GM10847 (cell line): ENCODE results near the gene FGR.

ENCODE experiments used
- POLR2A ChIP-seq: IDR thresholded peaks from 2 replicates; pipeline ENCODE4 v1.6.1; 2011; ENCODE audit not compliant: insufficient read length; ENCODE audit errors: extremely low read depth

FGR gene

DNA sequence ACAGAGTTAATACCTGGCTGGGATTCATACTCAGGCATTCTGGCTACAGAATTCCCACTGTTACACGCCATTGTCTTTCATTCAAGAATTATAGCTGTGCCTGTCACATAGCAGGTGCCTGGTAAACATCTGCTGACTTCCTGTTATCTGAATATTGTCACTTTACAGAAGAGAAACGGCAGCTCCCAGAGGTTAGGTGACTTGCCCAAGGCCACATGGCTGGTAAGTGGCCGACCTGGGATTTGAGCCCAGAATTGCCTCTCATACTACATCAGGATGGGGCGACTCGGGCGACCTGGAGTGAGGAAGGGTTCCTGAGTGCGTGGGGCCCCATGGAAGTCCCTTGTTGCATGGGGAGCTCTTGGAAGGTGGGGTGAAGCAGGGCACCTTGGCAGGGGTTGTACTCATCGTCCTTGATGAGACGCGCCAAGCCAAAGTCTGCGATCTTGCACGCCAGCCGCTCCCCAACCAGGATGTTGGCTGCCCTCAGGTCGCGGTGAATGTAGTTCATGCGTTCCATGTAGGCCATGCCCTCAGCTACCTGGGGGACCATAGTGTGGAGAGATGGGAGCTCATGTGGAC, 20.9 kb downstream of the FGR start:
- TF ChIP-seq POLR2A = no peak

DNA sequence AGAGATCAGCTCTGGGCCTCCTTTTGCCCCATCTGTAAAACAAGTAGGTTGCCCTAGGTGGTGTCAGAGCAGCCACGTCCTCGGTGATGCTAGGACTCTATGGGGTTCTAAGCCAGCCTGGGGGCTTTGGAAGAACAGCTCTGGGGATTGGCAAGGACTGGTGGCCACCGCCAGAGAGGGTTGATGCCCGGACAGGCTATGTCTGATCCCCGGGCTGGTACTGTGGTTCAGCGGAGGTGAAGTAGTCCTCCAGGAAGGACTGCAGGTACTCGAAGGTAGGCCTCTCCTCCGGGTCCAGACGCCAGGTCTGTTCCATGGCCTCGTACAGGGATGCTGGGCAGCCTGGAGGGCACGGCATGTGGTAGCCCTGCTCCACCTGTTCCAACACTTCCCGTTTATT, 22.3 kb downstream of the FGR start:
- no peak for TF ChIP-seq POLR2A

DNA sequence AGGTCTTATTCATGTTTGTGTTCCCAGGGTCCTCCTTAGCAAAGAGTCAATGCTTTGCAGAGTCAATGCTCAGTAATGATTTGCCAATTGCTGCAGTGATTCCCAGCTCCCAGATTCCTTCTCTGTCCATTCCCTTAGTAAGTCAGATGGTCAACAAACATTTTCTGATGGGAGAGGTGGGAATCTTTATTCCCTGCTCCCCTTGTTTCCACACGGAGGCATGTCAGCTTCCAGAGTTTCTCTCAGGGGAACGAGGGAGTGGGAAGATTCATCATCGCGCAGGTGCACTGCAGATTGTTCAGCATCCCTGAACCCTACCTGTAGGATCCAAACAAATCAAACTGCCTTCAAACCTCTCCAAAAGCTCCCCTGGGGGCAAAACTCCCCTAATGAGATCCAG, 23.5 kb downstream of the FGR start:
- TF ChIP-seq POLR2A = no peak

DNA sequence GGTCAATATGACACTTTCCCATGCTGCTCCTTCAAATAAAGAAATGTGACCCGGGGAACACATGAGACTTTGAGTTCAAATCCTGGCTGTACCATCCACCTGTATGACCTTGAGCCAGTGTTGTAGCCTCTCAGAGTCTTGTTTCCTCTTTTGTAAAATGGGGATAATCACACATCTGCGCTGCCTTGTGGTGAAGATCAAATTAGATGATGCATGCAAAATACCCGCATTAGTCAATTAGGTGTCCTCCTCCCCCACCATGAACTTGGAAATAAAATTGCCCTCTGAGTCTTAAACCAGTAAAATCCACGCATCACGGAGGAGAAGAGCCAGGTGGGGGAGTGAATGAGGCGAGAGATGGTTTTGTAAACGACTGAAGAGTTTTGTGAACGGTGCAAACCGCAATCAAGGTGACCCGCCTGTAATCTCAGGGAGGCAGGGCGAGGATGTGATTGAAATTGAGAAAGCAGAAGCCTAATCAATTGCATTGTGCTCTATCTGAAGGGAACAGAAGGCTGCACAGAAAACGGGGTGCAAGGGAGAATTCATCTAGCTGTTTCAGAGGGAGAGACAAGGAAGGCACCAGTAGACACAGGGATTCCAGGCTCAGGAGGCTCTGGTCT, 25.3 kb downstream of the FGR start:
- no peak for TF ChIP-seq POLR2A

DNA sequence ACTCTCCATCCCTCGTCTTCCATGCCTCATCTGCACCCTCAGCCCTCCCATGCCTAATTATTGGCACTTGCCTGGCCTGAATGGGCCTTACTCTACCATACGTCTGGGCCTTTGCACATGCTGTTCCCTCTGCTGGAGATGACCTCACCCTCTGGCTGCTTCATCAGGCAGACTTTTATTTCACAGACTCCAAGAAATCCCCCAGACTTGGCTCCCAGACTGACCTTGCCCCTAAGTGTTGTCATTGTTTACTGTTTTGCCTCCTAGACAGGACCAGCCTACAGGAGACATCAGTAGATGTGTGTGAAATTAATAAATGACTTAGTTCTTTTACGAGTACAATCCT, 25.8 kb downstream of the FGR start:
- TF ChIP-seq POLR2A = no peak

DNA sequence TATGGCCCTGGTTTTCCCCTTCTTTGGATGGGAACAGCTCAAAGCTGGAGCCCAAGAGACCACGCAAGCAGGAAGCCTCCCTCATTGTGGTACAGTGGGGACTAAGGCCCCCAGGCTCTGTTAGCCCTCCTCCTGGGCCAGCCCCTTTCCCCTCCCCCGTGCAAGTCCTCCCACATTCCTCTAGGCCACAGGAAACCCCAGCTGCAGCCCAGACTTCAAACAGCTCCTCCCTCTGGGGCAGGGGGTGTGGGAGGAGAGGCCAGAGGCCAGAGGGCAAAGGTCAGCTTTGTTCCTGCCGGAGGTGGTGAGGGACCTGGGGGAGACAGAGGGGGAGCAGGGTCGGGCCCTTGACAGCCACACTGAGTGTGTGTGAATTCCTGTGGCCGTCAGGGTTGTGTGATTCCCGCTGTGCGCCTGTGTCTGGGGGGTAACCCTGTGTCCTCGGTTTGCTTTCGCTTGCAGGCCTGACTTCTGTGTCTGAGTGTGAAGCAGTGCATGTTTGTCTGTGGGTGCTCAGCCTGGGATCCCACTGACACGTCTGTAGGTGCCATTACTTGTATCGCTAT, 27.7 kb downstream of the FGR start:
- TF ChIP-seq POLR2A = no peak

DNA sequence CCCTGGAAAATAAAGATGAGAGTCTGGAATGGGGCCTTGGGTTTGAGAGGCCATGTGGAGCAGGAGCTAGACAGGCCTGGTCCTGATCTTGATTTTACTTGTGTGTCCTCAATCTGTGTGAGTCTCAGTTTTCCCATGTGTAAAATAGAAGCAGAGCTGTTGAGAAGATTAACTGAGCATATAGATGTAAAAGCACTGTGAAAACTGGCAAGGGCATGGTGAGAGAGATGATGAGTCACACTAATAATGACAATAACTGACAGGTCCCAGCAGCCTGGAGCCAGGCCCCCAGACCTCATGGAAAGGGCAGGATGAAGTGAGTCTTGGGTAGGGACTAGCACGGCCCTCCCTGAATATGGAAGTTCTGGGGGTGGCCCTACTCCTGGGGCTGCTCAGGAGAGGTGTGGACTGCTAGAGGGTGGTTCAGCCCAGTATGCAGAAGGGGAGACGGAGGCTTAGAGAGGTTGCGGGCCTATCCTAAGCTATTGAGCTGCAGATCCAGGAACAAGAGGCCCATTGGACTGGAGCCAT, 28.2 kb downstream of the FGR start:
- TF ChIP-seq POLR2A = no peak

DNA sequence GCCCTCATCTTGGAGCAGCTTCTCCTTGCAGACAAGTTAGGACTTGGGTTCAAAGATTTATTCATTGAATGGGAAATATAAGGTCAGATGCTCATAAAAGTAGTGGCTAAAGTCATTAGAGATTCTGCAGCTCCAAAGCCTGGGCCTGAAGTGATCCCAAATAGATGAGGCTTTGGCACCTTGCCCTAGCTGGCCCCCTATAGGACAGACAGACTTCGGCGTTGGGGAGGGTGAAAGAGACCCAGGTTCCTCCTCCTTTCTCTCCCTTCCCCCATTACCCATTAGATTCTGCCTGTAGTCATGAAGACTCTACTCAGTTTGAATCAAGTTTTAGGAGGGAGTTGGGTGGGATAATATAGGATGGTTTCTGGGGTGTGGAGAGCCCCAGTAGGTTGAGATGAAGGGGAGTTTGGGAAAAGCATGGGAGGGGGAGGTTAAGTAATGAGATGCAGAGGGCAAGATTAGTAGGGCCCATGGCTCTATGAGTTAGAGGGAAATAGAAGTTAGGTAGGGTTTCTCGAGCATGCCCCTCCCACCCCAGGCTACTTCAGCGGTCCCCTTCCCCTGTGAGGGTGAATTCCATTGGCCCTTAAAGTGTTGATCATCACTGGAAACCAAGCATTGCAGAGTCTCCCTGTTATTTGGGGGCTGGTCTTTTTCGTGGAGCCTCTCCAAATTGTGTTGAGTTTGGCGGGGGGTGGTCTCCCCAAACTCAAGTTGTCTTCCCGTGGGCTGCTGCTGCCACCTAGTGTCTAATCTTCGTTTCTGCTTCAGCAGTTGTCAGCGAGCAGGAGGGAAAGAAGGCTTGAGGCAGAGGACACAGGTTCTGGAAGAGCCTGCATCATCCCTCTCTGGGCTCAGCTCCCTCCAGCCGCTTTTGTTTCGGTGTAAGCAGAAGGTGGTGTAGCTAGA, 28.9 kb downstream of the FGR start:
- no peak for TF ChIP-seq POLR2A

DNA sequence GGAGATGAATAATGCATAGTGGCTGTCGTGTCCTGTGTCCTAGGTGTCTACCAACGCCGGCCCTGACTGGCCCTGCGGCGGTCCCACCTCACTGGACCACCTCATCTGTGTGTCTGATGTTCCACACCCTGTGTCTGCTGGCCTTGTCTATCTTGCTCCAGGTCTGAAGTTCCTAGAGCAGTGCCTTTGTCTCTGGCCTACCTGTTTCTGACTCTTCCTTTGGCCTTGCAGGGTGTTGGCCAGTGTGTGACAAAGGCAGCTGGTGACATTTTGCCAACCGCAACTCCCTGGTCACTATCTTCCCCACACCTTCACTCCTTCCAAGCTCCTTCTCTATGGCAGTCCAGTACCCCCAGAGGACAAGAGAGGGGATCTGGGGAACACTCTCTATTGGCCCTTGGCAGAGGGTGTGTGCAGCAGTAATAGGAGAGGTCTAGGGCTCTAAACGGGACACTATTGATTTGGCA, 29.7 kb downstream of the FGR start:
- TF ChIP-seq POLR2A = no peak

DNA sequence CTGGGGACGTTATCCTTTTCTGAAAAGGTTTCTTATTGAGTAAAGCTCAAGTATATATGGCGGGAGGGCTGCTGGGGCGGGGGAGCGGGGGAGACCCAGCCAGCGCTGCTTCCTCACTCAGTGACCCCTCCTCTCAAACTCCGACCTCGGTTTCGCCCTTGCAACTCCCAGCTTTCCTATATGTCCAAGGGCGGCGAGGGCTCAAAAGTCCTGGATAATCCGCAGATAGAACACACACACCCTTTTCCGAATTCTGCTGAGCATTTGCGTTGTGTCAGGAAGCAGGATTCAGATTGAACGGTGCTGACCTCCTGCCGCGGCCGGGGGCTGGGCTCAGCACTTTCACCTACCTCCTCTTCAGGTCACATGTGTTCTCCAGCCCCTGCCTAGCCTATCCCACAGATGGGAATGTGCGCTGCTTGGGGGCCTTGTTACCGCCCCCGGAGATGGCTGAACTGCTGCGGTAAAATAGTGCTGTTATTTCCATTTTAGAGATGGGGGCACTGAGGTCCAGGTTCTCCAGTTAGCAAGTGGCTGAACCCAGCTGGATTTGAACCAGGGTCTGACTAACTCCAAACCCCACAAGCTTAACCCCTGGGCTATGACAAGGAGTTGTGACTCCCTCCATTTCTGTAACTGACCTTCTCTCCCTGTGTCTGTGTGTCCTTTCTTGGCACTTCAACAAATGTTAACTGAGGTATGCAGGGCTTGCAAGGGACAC, 30.2 kb downstream of the FGR start:
- TF ChIP-seq POLR2A = no peak

DNA sequence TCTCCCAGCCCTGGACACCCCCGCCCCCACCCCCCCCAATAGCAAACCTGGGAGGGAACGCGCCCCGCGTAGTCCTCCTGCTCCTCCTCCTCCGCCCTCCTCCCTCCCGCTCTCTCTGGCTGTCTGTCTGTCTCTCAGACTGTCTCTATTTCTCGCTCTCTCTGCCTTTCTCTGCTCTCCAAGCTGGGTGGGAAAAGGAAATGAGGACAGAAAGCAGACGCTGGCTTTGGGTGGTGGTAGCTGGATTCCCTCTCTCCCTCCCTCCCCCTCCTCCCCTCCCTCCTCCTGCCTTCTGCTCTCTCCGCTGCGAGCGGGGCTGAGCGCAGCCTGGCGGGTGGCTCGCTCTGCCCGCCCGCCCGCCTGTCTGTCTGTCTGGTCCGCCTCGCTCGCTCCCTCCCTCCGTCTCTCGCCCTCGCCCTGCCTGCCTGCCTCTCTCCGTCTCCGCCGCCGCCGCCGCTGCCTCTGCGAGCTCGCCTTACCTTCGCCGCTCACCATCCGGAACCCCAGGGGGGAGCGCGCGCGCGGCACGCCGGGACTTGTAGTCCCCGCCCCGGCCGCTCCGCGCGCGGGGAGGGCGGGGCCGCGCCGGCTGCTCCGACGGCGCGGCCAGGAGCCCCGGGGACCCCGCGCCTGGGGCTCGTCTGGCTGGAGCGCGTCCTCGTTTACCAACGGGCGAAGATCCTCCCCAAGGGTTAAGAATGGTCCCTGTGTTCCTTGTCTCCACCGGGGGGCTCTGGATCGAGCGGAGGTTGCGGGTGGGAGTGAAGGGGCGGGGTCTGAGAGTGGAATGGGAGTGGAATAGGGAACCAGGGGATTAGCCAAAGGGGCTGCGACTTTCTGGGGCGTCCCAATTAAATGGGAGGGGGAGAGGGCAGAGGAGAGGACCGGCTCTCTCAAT, 31.1 kb downstream of the FGR start, which contains the start of gene AHDC1:
TSS of gene AHDC1 (minus strand) at position 464 of the 898 bp plus-strand sequence. CDS start 52,029 bp downstream, outside the sequence.
- TF ChIP-seq POLR2A = peak; percentile 81

DNA sequence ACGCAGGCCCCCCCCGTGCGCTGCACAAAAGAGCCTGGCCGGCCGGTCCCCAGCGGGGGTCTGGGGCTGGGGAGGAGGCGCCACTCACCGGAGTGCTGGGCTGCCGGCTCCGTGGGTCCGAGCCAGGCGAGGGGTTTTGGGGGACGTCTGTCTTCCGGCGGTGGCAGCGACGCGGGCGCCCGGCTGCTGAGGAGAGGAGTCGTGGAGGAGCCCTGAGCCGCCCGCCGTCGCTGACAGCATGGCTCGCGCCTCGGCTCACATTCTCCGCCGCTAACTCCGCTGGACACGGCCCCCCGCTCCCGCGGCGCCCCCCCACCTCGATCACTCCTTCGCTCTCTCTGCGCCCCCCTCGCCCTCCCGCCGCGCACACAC, 31.7 kb downstream of the FGR start:
- no peak for TF ChIP-seq POLR2A

DNA sequence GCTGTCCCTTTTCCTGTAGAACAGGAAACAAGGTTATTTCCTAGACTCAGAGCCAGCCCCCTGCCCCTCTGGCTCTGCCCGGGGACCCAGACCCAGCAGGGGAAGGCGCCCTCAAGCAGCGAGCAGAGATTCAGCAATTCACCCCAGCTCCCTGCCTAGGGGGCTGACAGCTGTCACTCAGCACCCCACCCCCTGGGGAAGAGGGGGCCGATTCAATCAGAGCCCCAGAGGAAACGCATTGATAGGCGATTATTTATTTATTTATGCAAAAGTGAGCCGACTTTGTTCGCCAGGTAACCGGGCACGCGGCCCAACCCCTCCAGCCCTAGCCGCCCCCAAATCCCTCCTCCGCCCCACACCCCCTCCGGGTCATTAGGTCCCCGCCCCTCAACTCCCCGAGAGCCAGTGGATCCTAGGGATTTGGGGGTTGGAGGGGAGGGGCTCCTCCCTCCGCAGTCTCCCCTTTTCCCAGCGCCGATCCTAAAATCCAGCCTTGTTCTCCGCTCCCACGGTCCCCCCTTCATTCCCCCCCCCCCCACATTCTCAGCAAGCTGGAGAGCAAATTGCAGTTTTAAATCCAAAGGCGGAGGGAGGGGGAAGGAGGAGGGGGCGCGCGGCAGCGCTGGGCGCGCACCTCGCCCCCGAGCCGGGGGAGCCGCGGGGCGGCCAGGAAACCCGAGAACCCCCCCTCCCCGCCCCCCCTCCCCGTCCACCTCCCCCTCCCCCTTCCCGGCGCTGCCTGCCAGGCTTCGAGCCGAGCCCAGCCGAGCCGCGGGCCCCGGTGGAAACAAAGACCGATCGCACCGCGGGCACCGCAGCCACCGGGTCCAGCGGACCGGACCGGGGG, 32.3 kb downstream of the FGR start:
- TF ChIP-seq POLR2A = no peak

DNA sequence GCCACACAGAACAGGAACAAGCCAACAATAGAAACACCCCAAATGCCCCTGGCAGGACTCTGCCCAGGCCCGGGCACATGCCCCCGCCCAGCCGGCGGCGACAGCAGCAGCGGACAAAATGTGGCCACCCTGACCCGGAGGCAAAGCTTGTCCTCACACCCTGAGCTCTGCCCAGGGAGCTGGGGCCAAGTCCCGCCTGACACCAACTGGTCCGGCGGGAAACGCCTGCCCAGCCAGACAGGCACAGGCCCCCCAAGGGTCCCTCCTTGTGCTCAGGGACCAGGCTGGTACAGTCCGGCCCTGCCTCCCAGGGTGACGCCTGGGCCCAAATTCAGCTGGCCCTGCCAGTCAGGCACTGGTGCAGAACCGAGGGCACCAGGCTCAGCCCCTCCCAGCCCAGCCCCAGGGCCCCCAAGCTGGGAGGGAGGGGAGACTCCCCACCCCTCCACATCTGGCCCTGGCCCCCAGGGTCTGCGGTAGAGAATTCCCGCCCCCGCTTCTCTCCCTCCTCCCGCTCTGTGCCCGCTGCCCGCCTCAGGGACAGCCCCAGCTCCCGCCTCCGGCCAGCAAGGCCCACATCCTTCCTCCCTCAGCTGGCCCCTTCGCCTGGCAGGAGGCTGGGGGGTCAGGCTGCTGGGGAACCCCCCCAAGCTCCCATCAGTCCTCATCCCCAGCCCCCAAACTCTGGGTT, 33.1 kb downstream of the FGR start:
- no peak for TF ChIP-seq POLR2A
